GM19023 (cell line): ENCODE data around the gene TAS2R46.
"Not testable (repeated sequence)": the region's sequence is repeated elsewhere in the genome, so short reads cannot be mapped to it uniquely, and the experiment has no call there.

Experiments
- ATAC-seq: cut with Tn5 transposase; IDR thresholded peaks from one replicate; pipeline ENCODE4 v1.9.1; 2021; ENCODE audit warnings: mild to moderate bottlenecking, moderate library complexity; ENCODE audit not compliant: unreplicated experiment

The TAS2R46 gene

GRCh38 chr12:11062194-11062593, at the start of gene TAS2R46:
Gene TAS2R46, minus strand, starts transcription at chr12:11062294. Its CDS starts 0 bp downstream, at chr12:11062294.
- not testable (repeated sequence) for ATAC-seq

DNA sequence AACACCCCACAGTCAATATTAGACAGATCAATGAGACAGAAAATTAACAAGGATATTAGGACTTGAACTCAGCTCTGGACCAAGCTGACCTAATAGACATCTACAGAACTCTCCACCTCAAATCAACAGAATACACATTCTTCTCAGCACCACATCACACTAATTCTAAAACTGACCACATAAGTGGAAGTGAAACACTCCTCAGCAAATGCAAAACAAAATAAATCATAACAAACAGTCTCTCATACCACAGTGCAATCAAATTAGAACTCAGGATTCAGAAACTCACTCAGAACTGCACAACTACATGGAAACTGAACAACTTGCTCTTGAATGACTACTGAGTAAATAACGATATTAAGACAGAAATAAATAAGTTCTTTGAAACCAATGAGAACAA, 49.1 kb upstream of the TAS2R46 start:
- not testable (repeated sequence) for ATAC-seq

DNA sequence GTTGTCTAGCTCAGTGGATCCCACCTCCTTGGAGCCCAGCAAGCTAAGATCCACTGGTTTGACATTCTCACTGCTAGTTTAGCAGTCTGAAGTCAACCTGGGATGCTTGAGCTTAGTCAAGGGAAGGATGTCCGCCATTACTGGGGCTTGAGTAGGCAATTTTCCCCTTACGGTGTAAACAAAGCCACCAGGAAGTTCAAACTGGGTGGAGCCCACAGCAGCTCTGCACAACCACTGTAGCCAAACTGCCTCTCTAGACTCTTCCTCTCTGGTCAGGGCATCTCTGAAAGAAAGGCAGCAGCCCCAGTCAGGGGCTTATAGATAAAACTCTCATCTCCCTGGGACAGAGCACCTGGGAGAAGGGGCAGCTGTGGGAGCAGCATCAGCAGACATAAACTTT, 46.8 kb upstream of the TAS2R46 start:
- ATAC-seq, result no peak

DNA sequence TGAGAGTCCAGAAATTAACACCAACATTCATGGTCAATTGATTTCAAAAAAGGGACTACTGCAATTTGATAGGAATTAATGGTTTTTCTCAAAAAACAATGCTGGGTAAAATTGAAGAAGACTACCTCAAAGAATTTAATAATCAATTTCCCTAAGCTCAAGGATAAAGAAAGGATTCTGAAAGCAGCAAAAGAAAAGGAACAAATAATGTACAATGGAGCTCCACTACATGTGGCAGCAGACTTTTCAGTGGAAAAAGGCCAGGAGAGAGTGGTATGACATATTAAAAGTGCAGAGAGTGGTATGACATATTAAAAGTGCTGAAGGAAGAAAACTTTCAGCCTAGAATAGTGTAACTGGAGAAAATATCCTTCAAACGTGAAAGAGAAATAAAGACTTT, 45.6 kb upstream of the TAS2R46 start:
- ATAC-seq, result no peak

DNA sequence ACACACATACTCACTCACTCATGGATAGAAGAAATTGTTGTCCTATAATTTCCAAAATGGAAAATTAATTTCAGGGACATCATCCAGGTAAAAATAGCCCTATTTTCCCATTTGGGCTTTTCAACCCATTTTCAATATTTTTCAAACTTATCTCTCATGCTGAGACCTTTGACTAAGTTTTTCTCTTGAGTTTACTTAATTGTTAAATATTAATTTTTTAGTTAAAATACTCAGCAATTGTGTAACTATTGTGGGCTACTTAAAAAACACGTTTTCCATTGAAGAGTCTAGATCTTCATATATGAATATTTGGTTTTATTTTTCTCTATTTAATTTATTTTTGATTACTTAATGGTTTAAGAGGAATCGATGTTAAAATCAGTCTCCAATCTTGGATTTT, 44.2 kb upstream of the TAS2R46 start:
- ATAC-seq, result no peak

- ATAC-seq, result no peak
Measured at GRCh38 chr12:11105546-11105945, 43.5 kb upstream of the TAS2R46 start.

DNA sequence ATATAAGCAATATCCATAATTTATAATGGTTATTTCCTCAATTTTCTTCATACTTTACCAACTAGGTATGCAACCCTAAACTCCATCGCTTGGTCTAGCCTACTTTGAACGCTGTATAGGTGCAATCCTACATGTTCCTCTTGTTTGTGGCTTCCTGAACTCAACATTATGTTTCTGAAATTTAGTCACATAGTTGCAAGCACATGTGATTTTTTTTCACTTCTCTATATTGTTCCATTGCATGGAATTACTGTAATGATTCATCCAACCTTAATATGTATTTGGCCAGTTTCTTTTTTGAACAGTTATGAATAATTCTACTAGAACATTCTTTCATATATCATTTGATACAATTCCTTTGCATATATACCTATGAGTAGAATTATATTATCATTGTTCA, 32.8 kb upstream of the TAS2R46 start:
- ATAC-seq, result not testable (repeated sequence)

- ATAC-seq, result no peak
Measured at GRCh38 chr12:11092128-11092527, 30.0 kb upstream of the TAS2R46 start, which contains the start of gene TAS2R43. Gene TAS2R43, minus strand, starts transcription at chr12:11092313. Its CDS starts 84 bp downstream, at chr12:11092229.

GRCh38 chr12:11089246-11089645, 27.2 kb upstream of the TAS2R46 start:
- no peak for ATAC-seq

- ATAC-seq, result no peak
Measured at GRCh38 chr12:11085419-11085818, 23.3 kb upstream of the TAS2R46 start.

GRCh38 chr12:11081987-11082386, 19.9 kb upstream of the TAS2R46 start:
- no peak for ATAC-seq

DNA sequence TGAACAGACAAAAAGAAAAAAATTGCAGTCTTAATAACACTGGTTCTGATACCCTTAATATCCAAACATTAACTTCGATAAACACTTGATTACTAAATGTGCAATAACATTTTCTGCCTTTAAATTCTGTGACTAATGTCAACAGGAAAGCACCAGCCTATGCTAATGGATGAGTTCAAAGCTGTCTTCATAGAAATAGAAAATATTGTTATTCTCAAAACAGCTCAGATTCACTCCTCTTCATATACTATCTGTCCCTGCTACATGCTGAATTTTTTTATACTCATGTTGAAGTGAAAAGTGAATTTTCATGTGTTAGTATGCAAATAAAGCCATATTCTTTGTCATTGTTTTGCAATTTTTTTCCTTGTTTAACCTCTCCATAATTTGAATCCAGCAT, 16.2 kb upstream of the TAS2R46 start:
- no peak for ATAC-seq

DNA sequence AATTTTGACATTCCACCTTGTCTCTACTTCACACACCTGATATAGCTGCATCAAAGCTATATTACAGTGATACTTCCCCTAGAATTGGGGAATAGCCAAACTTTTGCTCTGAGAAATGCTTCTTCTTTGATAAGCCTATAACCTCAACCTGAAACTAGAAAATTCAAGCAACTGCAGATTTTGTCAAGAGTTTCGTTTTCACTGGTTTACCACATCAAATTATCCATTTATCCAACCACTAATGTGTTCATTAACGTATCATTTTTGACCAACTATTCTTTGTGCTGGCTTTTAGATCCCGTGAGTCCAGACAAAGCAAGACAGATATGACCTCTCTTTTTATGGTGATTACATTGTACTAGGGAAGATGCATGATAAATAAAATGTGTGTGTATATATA, 13.5 kb upstream of the TAS2R46 start:
- no peak for ATAC-seq

DNA sequence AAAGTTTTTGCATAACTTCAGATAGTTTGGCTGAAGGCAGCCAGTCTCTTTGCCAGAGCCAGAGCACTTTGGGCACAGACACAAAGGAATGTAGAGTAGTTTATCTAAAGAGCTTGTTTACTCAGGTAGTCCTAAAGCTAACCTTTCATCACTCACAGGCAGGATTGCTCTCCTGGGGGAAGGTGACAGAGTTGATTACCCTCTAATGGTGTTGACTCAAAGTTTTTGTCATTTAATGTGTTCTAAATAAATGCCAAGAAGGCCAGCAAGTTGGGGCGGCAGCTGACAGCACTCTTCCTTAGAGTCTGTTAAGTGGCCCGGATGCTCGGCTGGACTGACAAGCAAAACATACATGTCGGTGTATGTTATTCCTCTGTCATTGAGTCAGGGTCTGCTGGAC, 9.3 kb upstream of the TAS2R46 start:
- no peak for ATAC-seq

GRCh38 chr12:11070999-11071398, 8.9 kb upstream of the TAS2R46 start:
- ATAC-seq, result no peak

DNA sequence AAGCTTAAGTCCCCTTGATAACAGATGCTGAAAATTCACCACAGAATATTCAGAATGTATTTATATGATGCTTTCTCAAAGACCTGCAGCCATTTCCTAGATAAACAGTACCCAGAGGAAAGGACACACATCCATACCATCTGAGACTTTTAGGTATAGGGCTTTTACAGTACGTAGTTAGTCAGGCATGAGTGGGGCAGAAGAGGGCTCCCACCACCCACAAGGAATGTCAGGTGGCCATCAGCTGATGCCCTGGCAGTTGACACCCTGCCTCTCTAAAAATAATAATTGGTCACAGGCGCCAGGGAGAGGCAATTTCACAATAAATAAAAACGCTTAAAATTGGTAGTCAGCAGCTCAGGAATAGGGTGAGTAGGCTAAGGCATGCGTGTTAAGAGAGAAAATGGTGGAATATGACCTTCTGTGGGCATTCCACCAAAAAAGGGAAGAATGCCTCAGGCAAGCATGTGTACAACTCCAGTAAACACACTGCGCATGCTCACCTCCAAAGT, 7.8 kb upstream of the TAS2R46 start:
- ATAC-seq, result no peak

DNA sequence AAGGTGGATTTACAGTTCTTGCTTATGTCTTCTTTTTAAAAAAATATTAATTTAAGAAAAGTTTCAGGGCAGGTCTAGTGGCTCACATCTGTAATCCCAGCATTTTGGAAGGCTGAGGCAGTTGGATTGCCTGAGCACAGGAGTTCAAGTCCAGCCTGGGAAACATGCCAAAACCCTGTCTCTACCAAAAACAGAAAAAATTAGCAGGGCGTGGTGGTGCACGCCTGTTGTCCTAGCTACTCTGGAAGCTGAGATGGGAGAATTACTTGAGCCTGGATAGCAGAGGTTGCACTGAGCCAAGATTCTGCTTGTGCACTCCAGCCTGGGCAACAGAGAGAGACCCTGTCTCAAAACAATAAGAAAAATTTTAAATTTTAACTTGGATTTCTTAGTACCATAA, 5.4 kb upstream of the TAS2R46 start:
- ATAC-seq, result no peak

GRCh38 chr12:11059784-11060183, 2.3 kb downstream of the TAS2R46 start:
- ATAC-seq, result no peak

DNA sequence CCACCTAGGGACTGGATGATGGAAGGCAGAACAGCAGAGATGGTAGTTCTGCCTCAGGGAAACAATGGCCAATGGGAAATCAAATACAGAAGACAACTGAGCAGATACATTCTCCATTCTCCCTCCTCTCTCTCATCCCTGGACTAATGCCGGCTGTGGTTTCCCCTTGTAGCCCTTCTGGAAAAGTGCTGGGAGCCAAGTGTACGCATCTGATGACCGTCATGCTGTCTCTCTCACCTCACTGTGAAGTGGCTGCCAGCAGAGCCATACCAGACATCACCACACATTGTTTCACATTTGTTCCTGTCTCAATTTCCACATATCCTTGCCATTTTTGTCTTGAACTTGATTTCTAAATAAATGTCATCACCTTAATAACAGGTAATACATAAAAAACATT, 3.1 kb downstream of the TAS2R46 start:
- ATAC-seq, result no peak

GRCh38 chr12:11055306-11055705, 6.8 kb downstream of the TAS2R46 start:
- ATAC-seq, result no peak

- not testable (repeated sequence) for ATAC-seq
Measured at GRCh38 chr12:11049806-11050531, 12.1 kb downstream of the TAS2R46 start.

DNA sequence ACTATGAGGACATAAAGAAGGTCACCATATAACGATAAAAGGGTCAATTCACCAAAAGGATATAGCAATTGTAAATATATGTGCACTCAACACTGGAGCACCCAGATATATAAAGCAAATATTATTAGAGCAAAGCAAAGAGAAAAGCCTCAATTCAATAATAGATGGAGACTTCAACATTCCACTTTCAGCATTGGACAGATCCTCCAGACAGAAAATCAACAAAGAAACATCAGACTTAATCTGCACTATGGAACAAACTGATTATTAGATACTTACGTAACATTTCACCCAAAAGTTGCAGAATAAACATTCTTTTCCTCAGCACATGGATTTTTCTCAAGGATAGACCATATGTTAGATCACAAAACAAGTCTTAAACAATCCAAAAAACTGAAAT, 20.7 kb downstream of the TAS2R46 start:
- ATAC-seq, result not testable (repeated sequence)

GRCh38 chr12:11040162-11040561, 21.9 kb downstream of the TAS2R46 start:
- ATAC-seq, result no peak
